Thoracic aorta (tissue), 2 donors: ENCODE data around the gene R3HDM2. TPM values are rescaled to one million over a fixed set of nuclear protein-coding genes. Genes with fewer than 3 reads are reported as not detected.

Experiments
- ATAC-seq: fragments of 150-250 bp; one replicate; pipeline ENCODE4 v1.8.0; 2017; ENCODE audit warnings: low read depth; ENCODE audit not compliant: insufficient number of reproducible peaks, low FRiP score
- DNase-seq: peaks from one replicate; pipeline ENCODE4 v3.0.0-alpha.2; 2020; ENCODE audit warnings: low spot score
- H3K27ac ChIP-seq, 2 donors: fragments of 200-600 bp; sonication (generic); 1 replicate in 1 of 2; 2 replicates in 1 of 2; pipeline ENCODE4 v1.5.1; 2016; ENCODE audit warnings: mild to moderate bottlenecking in 2 of 2, moderate library complexity in 2 of 2
- H3K27me3 ChIP-seq: fragments of 200-600 bp; sonication (generic); replicated peaks from 2 replicates; pipeline ENCODE4 v1.6.0; 2016; ENCODE audit warnings: mild to moderate bottlenecking; ENCODE audit not compliant: insufficient read depth
- H3K36me3 ChIP-seq: fragments of 200-600 bp; sonication (generic); one replicate; pipeline ENCODE4 v1.5.1; 2016
- H3K4me1 ChIP-seq, 2 donors: fragments of 200-600 bp; sonication (generic); 1 replicate in 1 of 2; 2 replicates in 1 of 2; pipeline versions ENCODE4 v1.5.1 to v1.6.0; 2016; ENCODE audit warnings: low read depth in 2 of 2, mild to moderate bottlenecking in 1 of 2; ENCODE audit not compliant: control insufficient read depth in 1 of 2
- H3K4me3 ChIP-seq: fragments of 200-600 bp; sonication (generic); 2 replicates; pipeline ENCODE4 v1.5.1; 2016; ENCODE audit warnings: mild to moderate bottlenecking
- H3K9me3 ChIP-seq: fragments of 200-600 bp; sonication (generic); 2 replicates; pipeline ENCODE4 v1.5.1; 2016
- CTCF ChIP-seq: fragments of 200-600 bp; sonication (generic); IDR thresholded peaks from one replicate; pipeline ENCODE4 v1.5.1; 2019; ENCODE audit warnings: antibody characterized with exemption
- total RNA-seq, 2 donors: library from RNA; depleted of rRNA; stranded (reverse); fragments of >200 nt; gene quantifications; one replicate each; pipeline versions ENCODE4 v1.1.0 to v1.2.3, GENCODE V29; 2016

The R3HDM2 gene
- total RNA-seq, 2 donors from 2014 or later: 26.5 to 62.4 TPM

DNA sequence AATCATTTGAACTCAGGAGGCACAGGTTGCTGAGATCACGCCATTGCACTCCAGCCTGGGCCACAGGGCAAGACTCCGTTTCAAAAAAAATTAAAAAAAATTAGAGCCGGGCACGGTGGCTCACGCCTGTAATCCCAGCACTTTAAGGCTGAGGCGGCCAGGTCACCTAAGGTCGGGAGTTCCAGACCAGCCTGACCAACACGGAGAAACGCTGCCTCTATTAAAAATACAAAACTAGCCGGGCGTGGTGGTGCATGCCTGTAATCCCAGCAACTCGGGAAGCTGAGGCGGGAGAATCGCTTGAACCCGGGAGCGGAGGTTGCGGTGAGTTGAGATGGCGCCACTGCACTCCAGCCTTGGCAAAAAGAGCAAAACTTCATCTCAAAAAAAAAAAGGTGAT is 35.7 kb downstream of the R3HDM2 start:
- Histone ChIP-seq H3K4me3 (no peak overlapping the region), H3K4me1 (no peaks in the 10 kb centered on the region), H3K36me3 (peaks cover 8% of the 10 kb centered on the region), H3K27me3 (no peaks in the 10 kb centered on the region), H3K27ac (no peak overlapping the region), H3K9me3 (no peaks in the 10 kb centered on the region)
- ATAC-seq (no peak), DNase-seq (no peak)
- TF ChIP-seq CTCF: no peak

GRCh38 chr12:57390174-57390573 is 40.7 kb downstream of the R3HDM2 start:
- no peak for TF ChIP-seq CTCF
- ATAC-seq: no peak

DNA sequence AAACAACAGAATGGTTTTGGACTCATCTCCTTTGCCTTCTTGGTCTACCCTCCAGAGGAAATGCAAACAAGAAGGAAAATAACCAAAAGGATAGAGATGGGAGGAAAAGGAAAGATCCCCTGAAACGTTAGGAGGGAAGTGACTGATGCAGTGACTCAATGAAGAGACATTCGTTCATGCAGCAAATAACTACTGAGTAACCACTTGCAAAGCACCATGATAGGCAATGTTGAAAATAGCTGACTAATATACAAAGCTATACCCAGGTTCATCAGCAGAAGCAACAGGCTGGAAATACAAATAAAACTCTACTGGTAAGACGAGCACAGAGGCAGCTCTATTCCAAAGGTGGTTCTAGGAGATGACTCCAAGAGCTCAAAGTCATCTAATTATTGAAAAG is 41.8 kb downstream of the R3HDM2 start:
- TF ChIP-seq CTCF: no peak
- H3K4me3 ChIP-seq: no peak overlapping the region
- no peaks in the 10 kb centered on the region for H3K9me3 ChIP-seq
- no peak for ATAC-seq
- peaks cover 2% of the 10 kb centered on the region for H3K36me3 ChIP-seq
- no peak overlapping the region for H3K27ac ChIP-seq
- H3K4me1 ChIP-seq: peaks cover 0 to 8% of the 10 kb centered on the region in 2 donors
- no peaks in the 10 kb centered on the region for H3K27me3 ChIP-seq
- no peak for DNase-seq

More at GRCh38 chr12:57390174-57390573, 40.7 kb downstream of the R3HDM2 start:
- Histone ChIP-seq H3K36me3 (peaks cover 8% of the 10 kb centered on the region), H3K27me3 (no peaks in the 10 kb centered on the region), H3K9me3 (no peaks in the 10 kb centered on the region), H3K4me1 (no peaks in the 10 kb centered on the region), H3K27ac (no peak overlapping the region), H3K4me3 (no peak overlapping the region)
- DNase-seq: no peak

DNA sequence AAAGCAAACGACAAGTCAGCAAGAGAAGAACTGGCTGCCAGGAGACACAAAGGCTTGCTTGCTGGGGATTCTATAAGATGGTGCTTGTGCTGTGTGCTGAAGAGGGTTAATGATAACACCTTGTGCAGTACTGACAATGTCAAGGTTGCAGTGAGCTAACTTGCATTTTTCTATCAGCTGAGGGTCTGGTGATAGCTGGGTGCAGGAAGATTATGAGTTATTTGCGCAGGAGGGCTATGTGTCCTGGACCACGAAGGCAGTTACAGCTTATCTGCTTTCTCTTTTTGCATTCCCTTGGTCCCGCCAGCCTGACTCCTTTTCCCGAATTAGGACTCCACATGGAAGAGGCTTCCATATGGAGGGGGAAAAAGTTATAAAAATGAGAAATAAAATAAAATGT is 42.4 kb downstream of the R3HDM2 start:
- H3K9me3 ChIP-seq: no peaks in the 10 kb centered on the region
- TF ChIP-seq CTCF: no peak

GRCh38 chr12:57386187-57386720 is 44.6 kb downstream of the R3HDM2 start:
- ATAC-seq (no peak), DNase-seq (no peak)
- TF ChIP-seq CTCF: no peak
- H3K36me3 ChIP-seq: no peaks in the 10 kb centered on the region
- H3K27me3 ChIP-seq: no peaks in the 10 kb centered on the region
- peaks cover 0 to 8% of the 10 kb centered on the region in 2 donors for H3K4me1 ChIP-seq
- H3K9me3 ChIP-seq: no peaks in the 10 kb centered on the region
- H3K4me3 ChIP-seq: no peak overlapping the region
- no peak overlapping the region for H3K27ac ChIP-seq

More for the DNA sequence above, 42.4 kb downstream of the R3HDM2 start:
- Histone ChIP-seq H3K27me3 (no peaks in the 10 kb centered on the region), H3K36me3 (no peaks in the 10 kb centered on the region), H3K4me1 (peaks cover 0 to 8% of the 10 kb centered on the region in 2 donors), H3K27ac (no peak overlapping the region), H3K4me3 (no peak overlapping the region)
- no peak for DNase-seq
- no peak for ATAC-seq
